Measurements from ENCODE around the gene SLC25A22. TPM values are rescaled to one million over a fixed set of nuclear protein-coding genes. Genes with fewer than 3 reads are reported as not detected.

SLC25A22 gene
- total and polyA plus RNA-seq, 9 of the 15 experiments (the other 6 are each of a cell fraction or from before 2014, with no cell fraction given) = 0.41 to 55.4 (median 11.4) TPM

GRCh38 chr11:745428-745827 lies 52.7 kb downstream of the SLC25A22 start (continued):
- TF ChIP-seq AFF4 (CRISPR knock-in tag; IDR thresholded peaks at IDR 0.05) = no peak
- 0 out of 2 replicates have a peak, but pooled peaks have one; percentile 31 for TF ChIP-seq SP1 (CRISPR knock-in tag; IDR thresholded peaks at IDR 0.05)
- TF ChIP-seq ELK1 (CRISPR knock-in tag; IDR thresholded peaks at IDR 0.05) = no peak
- TF ChIP-seq NR4A1 (CRISPR knock-in tag; IDR thresholded peaks at IDR 0.05) = no peak
- no peak for TF ChIP-seq NR4A1 (tag; IDR thresholded peaks at IDR 0.05)
- no peak for TF ChIP-seq HDAC8 (tag; IDR thresholded peaks at IDR 0.05)
- no peak for TF ChIP-seq HMG20B (CRISPR knock-in tag; IDR thresholded peaks at IDR 0.05)
- no peak for TF ChIP-seq CEBPZ (IDR thresholded peaks at IDR 0.05; ENCODE audit: borderline replicate concordance, low read depth, low read length)
- TF ChIP-seq SFPQ (IDR thresholded peaks at IDR 0.05; ENCODE audit: low read depth, low read length) = no peak
- TF ChIP-seq NCOA1 (IDR thresholded peaks at IDR 0.05; ENCODE audit: low read depth) = no peak
- no peak for TF ChIP-seq OTX1 (CRISPR knock-in tag; IDR thresholded peaks at IDR 0.05)
- peak; percentile 62 for TF ChIP-seq ZNF592 (IDR thresholded peaks at IDR 0.05)
- TF ChIP-seq NFIC (IDR thresholded peaks at IDR 0.05) = peak; percentile 77

Data from K562 (cell line).